Naive thymus-derived CD8-positive, alpha-beta T cell (primary cell): ENCODE results near the gene ZNF354C. TPM values are rescaled to one million over a fixed set of nuclear protein-coding genes. Genes with fewer than 3 reads are reported as not detected.

Experiments
- ATAC-seq, 2 donors: fragments of 150-1000 bp; cut with Tn5 transposase in 1 of 2; sonication (Bioruptor Pico), chemical (Tn5 transposase) in 1 of 2; 1 replicate in 1 of 2; 2 replicates in 1 of 2; pipeline ENCODE4 v1.10.0; 2021; ENCODE audit warnings: mild to moderate bottlenecking in 2 of 2, moderate library complexity in 2 of 2
- POLR2A ChIA-PET: fragments of 350-600 bp; sonication (Branson Sonifier 250); formaldehyde crosslinking; loops from one replicate; lab custom pipeline; 2021; ENCODE audit warnings: antibody characterized with exemption; lab: Charles Lee
- DNase-seq, 10 donors: peaks; one replicate each; pipeline versions ENCODE4 v3.0.0 to v3.0.0-alpha.2; 2020 to 2022
- H3K27ac Mint-ChIP-seq, 10 donors: one replicate each; pipeline ENCODE4 v1.8.0; 2020 to 2022; ENCODE audit warnings: mild to moderate bottlenecking in 10 of 10, mixed read lengths in 10 of 10, moderate library complexity in 4 of 10, inconsistent platforms in 1 of 10
- H3K27me3 Mint-ChIP-seq, 5 donors: one replicate each; pipeline ENCODE4 v1.8.0; 2021 to 2022; ENCODE audit warnings: mixed read lengths in 5 of 5
- H3K36me3 Mint-ChIP-seq, 3 donors: one replicate each; pipeline ENCODE4 v1.8.0; 2020 to 2022; ENCODE audit warnings: mixed read lengths in 3 of 3, mild to moderate bottlenecking in 2 of 3, inconsistent platforms in 1 of 3
- H3K4me1 Mint-ChIP-seq, 4 donors: one replicate each; pipeline ENCODE4 v1.8.0; 2021 to 2022; ENCODE audit warnings: mixed read lengths in 4 of 4
- H3K4me3 Mint-ChIP-seq, 10 donors: one replicate each; pipeline ENCODE4 v1.8.0; 2020 to 2022; ENCODE audit warnings: mild to moderate bottlenecking in 10 of 10, mixed read lengths in 10 of 10, moderate library complexity in 6 of 10, inconsistent platforms in 1 of 10
- H3K9me3 Mint-ChIP-seq, 9 donors: one replicate each; pipeline ENCODE4 v1.8.0; 2020 to 2022; ENCODE audit warnings: mixed read lengths in 9 of 9, mild to moderate bottlenecking in 3 of 9, inconsistent platforms in 1 of 9, moderate library complexity in 1 of 9
- polyA plus RNA-seq, 3 donors: library from polyadenylated mRNA; unstranded; fragments of 300-500 nt; fragmentation: Illumina TruSeq; gene quantifications; one replicate each; pipeline ENCODE4 v1.2.3, GENCODE V29; 2021
- total RNA-seq, 8 experiments: library from RNA in 2 of 8; stranded (reverse) in 2 of 8; gene quantifications; one replicate each; pipeline ENCODE4 v1.2.3 and lab custom pipeline; 2021 to 2026

ZNF354C gene
- total and polyA plus RNA-seq, 5 experiments from 2014 or later = 1.1 to 12.6 (median 1.8) TPM

- peaks cover 0 to 7% (median 0%) of the 10 kb centered on the region in 3 donors for H3K36me3 Mint-ChIP-seq
- H3K27ac Mint-ChIP-seq = no peak overlapping the region
- ATAC-seq (no peak), DNase-seq (peak in 2 of 10 donors; percentile 4 to 50)
- peaks cover 0 to 9% (median 0%) of the 10 kb centered on the region in 9 donors for H3K9me3 Mint-ChIP-seq
- H3K27me3 Mint-ChIP-seq = peaks cover 0 to 7% (median 0%) of the 10 kb centered on the region in 5 donors
- POLR2A ChIA-PET = no interaction called here
- no peak overlapping the region for H3K4me3 Mint-ChIP-seq
- H3K4me1 Mint-ChIP-seq = no peaks in the 10 kb centered on the region
These were observed 64.2 kb downstream of the ZNF354C start for GRCh38 chr5:179124273-179124852.

GRCh38 chr5:179124853-179125788, 64.9 kb downstream of the ZNF354C start:
- Mint-ChIP-seq H3K4me3 (no peak overlapping the region), H3K27me3 (peaks cover 0 to 5% (median 0%) of the 10 kb centered on the region in 5 donors), H3K9me3 (peaks cover 0 to 5% (median 0%) of the 10 kb centered on the region in 9 donors), H3K36me3 (peaks cover 0 to 2% (median 0%) of the 10 kb centered on the region in 3 donors), H3K27ac (no peak overlapping the region), H3K4me1 (no peaks in the 10 kb centered on the region)
- POLR2A ChIA-PET = no interaction called here
- ATAC-seq (no peak), DNase-seq (peak in 2 of 10 donors; percentile 12 to 54)

DNA sequence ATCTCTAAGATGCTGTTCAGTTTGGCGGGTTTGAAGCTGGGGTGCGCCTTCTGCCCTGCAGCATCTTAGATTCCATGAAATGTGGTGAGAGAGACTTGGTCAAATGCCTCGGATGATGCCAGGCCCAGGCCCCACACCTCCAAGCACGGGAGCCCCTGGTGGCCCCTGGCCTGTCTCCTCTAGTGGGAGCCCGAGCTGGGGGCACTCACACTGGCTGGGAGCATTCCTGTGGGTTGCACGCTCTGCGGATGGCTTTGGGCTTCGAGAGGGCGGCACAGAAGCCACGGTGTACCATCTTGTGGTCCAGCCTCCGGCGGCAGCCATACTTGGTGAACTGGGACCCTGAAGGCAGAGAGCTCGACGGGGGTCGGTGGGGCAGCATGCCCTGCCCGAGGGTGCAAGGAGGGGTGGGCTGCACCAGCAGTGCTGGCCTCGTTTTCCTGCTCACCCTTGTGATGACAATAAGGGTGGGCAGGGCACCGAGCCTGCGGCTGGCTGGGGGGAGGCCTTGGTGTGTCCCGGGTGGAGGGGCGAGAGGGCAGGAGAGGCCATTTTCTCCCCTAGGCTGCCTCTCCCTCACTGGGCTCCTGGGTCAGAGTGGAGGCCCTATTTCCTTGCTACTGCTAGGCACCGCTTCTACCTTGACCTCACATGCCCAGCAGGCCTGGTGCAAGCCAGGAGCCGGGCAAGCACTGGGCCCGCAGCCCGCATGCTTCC, 65.8 kb downstream of the ZNF354C start:
- H3K36me3 Mint-ChIP-seq = no peaks in the 10 kb centered on the region
- no peak overlapping the region for H3K4me3 Mint-ChIP-seq
- ATAC-seq (no peak), DNase-seq (peak in 2 of 10 donors; percentile 7 to 47)
- POLR2A ChIA-PET = no interaction called here
- peaks cover 0 to 3% (median 0%) of the 10 kb centered on the region in 9 donors for H3K9me3 Mint-ChIP-seq
- no peak overlapping the region for H3K27ac Mint-ChIP-seq
- H3K27me3 Mint-ChIP-seq = peaks cover 0 to 3% (median 0%) of the 10 kb centered on the region in 5 donors
- H3K4me1 Mint-ChIP-seq = no peaks in the 10 kb centered on the region

DNA sequence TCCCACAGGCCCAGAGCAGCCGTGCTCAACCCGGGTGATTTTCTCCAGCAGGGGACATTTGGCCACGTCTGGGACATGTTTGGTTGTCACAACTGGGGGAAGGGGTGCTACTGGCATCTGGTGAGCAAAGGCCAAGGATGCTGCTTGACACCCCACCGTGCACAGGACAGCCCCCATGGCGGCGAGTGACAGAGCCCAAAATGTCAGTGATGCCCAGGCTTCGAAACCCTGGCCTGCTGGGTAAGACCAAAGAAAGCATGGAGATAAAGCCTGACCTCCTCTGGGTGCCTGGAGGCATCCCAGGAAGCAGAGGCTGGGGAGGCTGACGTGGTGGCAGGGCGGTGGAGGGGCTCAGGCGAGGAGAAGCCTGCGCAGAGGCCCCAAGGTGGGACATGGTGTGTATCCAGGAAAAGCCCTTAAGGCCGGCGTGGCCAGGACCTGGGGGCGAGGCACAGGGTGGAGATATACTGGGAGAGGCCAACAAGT, 66.4 kb downstream of the ZNF354C start:
- H3K9me3 Mint-ChIP-seq = peaks cover 0 to under 1% (median 0%) of the 10 kb centered on the region in 9 donors
- no peaks in the 10 kb centered on the region for H3K36me3 Mint-ChIP-seq
- DNase-seq (peak in 2 of 10 donors; percentile 16 to 53), ATAC-seq (no peak)
- POLR2A ChIA-PET = no interaction called here
- H3K27ac Mint-ChIP-seq = no peak overlapping the region
- H3K4me3 Mint-ChIP-seq = no peak overlapping the region
- H3K27me3 Mint-ChIP-seq = peaks cover 0 to 3% (median 0%) of the 10 kb centered on the region in 5 donors
- H3K4me1 Mint-ChIP-seq = no peaks in the 10 kb centered on the region

- POLR2A ChIA-PET = no interaction called here
- ATAC-seq = no peak
These were observed 67.2 kb downstream of the ZNF354C start for GRCh38 chr5:179127136-179128040.

DNA sequence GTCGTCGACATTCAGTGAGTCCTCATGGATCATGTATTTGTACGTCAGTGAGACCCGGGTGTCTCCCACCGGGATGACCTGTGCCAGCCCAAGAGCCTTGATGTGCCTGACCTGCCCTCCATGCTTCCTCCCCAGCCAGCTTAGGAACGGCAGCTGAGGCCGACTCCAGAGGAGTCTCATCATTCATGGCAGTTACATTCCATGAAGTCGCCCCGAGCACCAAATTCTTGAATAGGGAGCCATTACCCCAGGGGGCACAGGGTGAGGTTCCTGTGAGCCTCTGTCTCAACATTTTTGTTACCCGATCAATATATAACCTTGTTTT, 67.8 kb downstream of the ZNF354C start:
- no peak for ATAC-seq
- H3K4me3 Mint-ChIP-seq = no peak overlapping the region
- no peak overlapping the region for H3K27ac Mint-ChIP-seq

More at GRCh38 chr5:179127136-179128040, 67.2 kb downstream of the ZNF354C start:
- H3K4me1 Mint-ChIP-seq = no peaks in the 10 kb centered on the region
- no peaks in the 10 kb centered on the region for H3K36me3 Mint-ChIP-seq
- H3K9me3 Mint-ChIP-seq = no peaks in the 10 kb centered on the region
- no peak overlapping the region for H3K27ac Mint-ChIP-seq
- no peak overlapping the region for H3K4me3 Mint-ChIP-seq
- H3K27me3 Mint-ChIP-seq = peaks cover 0 to 3% (median 0%) of the 10 kb centered on the region in 5 donors
- DNase-seq = peak in 1 of 10 donors; percentile 12

DNA sequence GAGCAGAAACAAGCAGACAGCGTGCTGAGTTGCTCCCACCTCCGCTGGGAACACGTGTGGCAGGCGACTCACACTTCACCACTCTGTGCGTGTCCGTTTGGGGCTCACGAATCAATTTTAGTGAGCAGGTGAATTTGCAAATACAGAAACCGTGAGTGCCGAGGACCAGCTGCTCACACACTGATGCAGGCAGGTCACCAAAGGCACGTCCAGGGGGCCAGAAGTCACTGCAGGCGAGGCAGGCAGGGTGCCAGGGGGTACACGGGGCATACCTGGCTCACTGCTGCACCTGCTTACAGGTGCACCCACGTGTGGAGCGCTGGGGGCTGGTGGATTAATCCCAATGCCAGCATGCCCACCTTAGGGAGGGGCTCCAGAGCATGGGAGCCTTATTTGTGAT, 68.8 kb downstream of the ZNF354C start:
- Mint-ChIP-seq H3K27me3 (peaks cover 0 to 3% (median 0%) of the 10 kb centered on the region in 5 donors), H3K4me1 (no peaks in the 10 kb centered on the region), H3K4me3 (no peak overlapping the region), H3K27ac (no peak overlapping the region), H3K9me3 (no peaks in the 10 kb centered on the region), H3K36me3 (no peaks in the 10 kb centered on the region)
- POLR2A ChIA-PET = no interaction called here
- DNase-seq (peak in 1 of 10 donors; percentile 46), ATAC-seq (no peak)

More for the DNA sequence above, 67.8 kb downstream of the ZNF354C start:
- Mint-ChIP-seq H3K27me3 (peaks cover 0 to 3% (median 0%) of the 10 kb centered on the region in 5 donors), H3K4me1 (no peaks in the 10 kb centered on the region), H3K36me3 (no peaks in the 10 kb centered on the region), H3K9me3 (no peaks in the 10 kb centered on the region)
- DNase-seq = no peak
- POLR2A ChIA-PET = no interaction called here

DNA sequence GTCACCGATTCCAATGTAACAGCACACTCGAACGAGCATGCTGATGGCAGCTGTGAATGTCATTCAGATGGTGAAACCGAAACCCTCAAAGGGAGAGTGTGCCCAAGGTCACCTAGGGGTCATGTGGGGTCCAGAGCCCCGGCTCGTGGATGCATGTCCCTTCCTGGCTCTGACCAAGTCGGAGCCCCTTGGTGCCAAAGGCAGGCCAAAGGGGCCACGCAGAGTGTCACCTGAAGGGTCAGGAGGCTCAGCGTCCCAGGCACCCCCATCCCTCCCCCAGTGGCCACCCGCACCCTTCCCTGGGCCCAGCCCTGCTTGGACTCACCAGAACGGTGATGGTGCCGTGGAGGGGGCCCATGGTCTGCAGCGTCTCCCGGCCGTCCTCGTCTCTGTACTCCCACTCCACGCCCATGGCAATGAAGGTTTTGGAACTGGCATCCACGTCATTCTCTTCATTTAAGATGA, 69.5 kb downstream of the ZNF354C start:
- no peak overlapping the region for H3K27ac Mint-ChIP-seq
- H3K4me3 Mint-ChIP-seq = no peak overlapping the region
- POLR2A ChIA-PET = no interaction called here
- ATAC-seq = no peak
- no peaks in the 10 kb centered on the region for H3K27me3 Mint-ChIP-seq
- no peaks in the 10 kb centered on the region for H3K9me3 Mint-ChIP-seq
- no peaks in the 10 kb centered on the region for H3K4me1 Mint-ChIP-seq
- no peaks in the 10 kb centered on the region for H3K36me3 Mint-ChIP-seq
- peak in 1 of 10 donors; percentile 58 for DNase-seq

- H3K36me3 Mint-ChIP-seq = no peaks in the 10 kb centered on the region
- no peak overlapping the region for H3K4me3 Mint-ChIP-seq
- H3K27me3 Mint-ChIP-seq = no peaks in the 10 kb centered on the region
- no peak overlapping the region for H3K27ac Mint-ChIP-seq
- H3K9me3 Mint-ChIP-seq = no peaks in the 10 kb centered on the region
- DNase-seq (no peak), ATAC-seq (no peak)
- POLR2A ChIA-PET = no interaction called here
- no peaks in the 10 kb centered on the region for H3K4me1 Mint-ChIP-seq
These were observed 70.0 kb downstream of the ZNF354C start for GRCh38 chr5:179130101-179130681.

GRCh38 chr5:179131321-179131835, 71.2 kb downstream of the ZNF354C start:
- no peak for DNase-seq
- POLR2A ChIA-PET = no interaction called here
- no peaks in the 10 kb centered on the region for H3K9me3 Mint-ChIP-seq
- H3K27ac Mint-ChIP-seq = no peak overlapping the region
- H3K27me3 Mint-ChIP-seq = no peaks in the 10 kb centered on the region
- no peaks in the 10 kb centered on the region for H3K4me1 Mint-ChIP-seq
- ATAC-seq = no peak
- H3K4me3 Mint-ChIP-seq = no peak overlapping the region
- H3K36me3 Mint-ChIP-seq = no peaks in the 10 kb centered on the region

DNA sequence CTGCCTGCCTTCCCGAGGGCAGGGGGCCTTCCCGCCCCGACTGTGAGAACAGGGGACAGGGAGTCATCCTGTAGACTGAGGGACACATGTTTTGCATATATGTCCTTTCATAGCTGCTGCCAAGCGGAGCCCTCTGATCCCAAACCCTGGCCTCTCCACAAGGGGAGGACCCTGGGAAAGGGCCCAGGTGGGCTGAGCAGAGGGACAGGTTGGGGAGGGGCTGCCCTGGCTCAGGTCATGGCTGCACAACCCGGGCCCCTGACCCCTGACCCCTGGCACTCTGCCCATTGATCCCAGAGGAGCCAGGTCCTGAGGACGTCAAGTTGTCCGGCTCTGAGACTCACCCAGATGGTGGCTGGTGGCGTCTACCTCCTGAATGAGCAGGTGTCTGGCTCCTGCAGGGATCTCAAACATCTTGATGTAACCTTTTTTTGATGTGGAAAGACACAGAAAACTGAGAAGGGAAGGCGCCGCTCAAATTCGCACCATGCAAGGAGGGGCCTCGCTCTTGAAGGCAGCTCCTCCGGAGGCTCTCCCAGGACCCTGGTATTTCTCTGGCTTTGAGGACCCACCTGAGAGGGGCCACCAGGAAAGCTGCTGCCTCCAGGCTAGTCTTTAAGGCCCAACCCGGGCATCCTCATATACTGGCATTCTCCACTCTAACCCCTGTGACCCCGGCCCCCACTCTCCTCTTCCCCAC, 71.9 kb downstream of the ZNF354C start:
- Mint-ChIP-seq H3K4me1 (no peaks in the 10 kb centered on the region), H3K9me3 (no peaks in the 10 kb centered on the region), H3K27ac (no peak overlapping the region), H3K36me3 (no peaks in the 10 kb centered on the region), H3K4me3 (no peak overlapping the region), H3K27me3 (no peaks in the 10 kb centered on the region)
- DNase-seq = no peak
- POLR2A ChIA-PET = no interaction called here
- ATAC-seq = no peak
